Activated naive CD4-positive, alpha-beta T cell treated with anti-CD3 and anti-CD28 coated beads, Interleukin-2, amount 10 ng/mL, durations not matched to agents 7 days and 5 days (primary cell): ENCODE results near the gene TLCD1.
A peak's percentile ranks its signal among the peaks of the same experiment; 100 is the strongest.
"Not testable (repeated sequence)": the region's sequence is repeated elsewhere in the genome, so short reads cannot be mapped to it uniquely, and the experiment has no call there.

ENCODE experiments used
- CTCF ChIA-PET: fragments of 350-600 bp; sonication (Branson Sonifier 250); formaldehyde crosslinking; loops from one replicate; lab custom pipeline; 2021; ENCODE audit warnings: antibody characterized with exemption; lab: Charles Lee
- DNase-seq: peaks from one replicate; pipeline ENCODE4 v3.0.0-alpha.2; 2020
- H3K27ac Mint-ChIP-seq: one replicate; pipeline ENCODE4 v1.8.0; 2021; ENCODE audit warnings: mild to moderate bottlenecking, moderate library complexity, mixed read lengths
- H3K27me3 Mint-ChIP-seq: one replicate; pipeline ENCODE4 v1.8.0; 2021; ENCODE audit warnings: mild to moderate bottlenecking, mixed read lengths
- H3K36me3 Mint-ChIP-seq: one replicate; pipeline ENCODE4 v1.8.0; 2021; ENCODE audit warnings: mixed read lengths
- H3K4me1 Mint-ChIP-seq: one replicate; pipeline ENCODE4 v1.8.0; 2021; ENCODE audit warnings: mixed read lengths
- H3K4me3 Mint-ChIP-seq: one replicate; pipeline ENCODE4 v1.8.0; 2021; ENCODE audit warnings: mild to moderate bottlenecking, moderate library complexity, mixed read lengths
- H3K9me3 Mint-ChIP-seq: one replicate; pipeline ENCODE4 v1.8.0; 2021; ENCODE audit warnings: mixed read lengths

The TLCD1 gene

GRCh38 chr17:28743243-28744103, 17.4 kb upstream of the TLCD1 start, which contains the start of gene TRAF4:
Gene TRAF4, plus strand, starts transcription at chr17:28744011. Its CDS starts 102 bp downstream, at chr17:28744113.
- H3K36me3 Mint-ChIP-seq = peaks cover 12% of the 10 kb centered on the region
- peak; percentile 81 for DNase-seq
- no peaks in the 10 kb centered on the region for H3K27me3 Mint-ChIP-seq
- peak within 1 kb of the TSS; percentile 94 for H3K27ac Mint-ChIP-seq
- peaks cover 2% of the 10 kb centered on the region for H3K9me3 Mint-ChIP-seq
- CTCF ChIA-PET = interaction anchor here (1.1 to 15.0 kb wide), 2 partner anchors 16 to 21 kb away, joined by 3 to 415 read pairs; partner anchors contain the start of genes NEK8, RPL23A and TLCD1
- peaks cover 42% of the 10 kb centered on the region for H3K4me1 Mint-ChIP-seq
- peak within 1 kb of the TSS; percentile 89 for H3K4me3 Mint-ChIP-seq

GRCh38 chr17:28741358-28742349, 15.6 kb upstream of the TLCD1 start:
- CTCF ChIA-PET = interaction anchor here (0.7 to 15.0 kb wide), 2 partner anchors 14 to 108 kb away, joined by 4 to 415 read pairs; partner anchors contain the start of genes NEK8, RPL23A and TLCD1
- H3K36me3 Mint-ChIP-seq = peaks cover 10% of the 10 kb centered on the region
- H3K4me1 Mint-ChIP-seq = peaks cover 38% of the 10 kb centered on the region
- no peak overlapping the region for H3K27ac Mint-ChIP-seq
- no peak overlapping the region for H3K4me3 Mint-ChIP-seq
- H3K27me3 Mint-ChIP-seq = no peaks in the 10 kb centered on the region
- DNase-seq = no peak
- peaks cover 4% of the 10 kb centered on the region for H3K9me3 Mint-ChIP-seq

- H3K4me3 Mint-ChIP-seq = no peak overlapping the region
- no peak for DNase-seq
- H3K9me3 Mint-ChIP-seq = peaks cover 4% of the 10 kb centered on the region
- peaks cover 11% of the 10 kb centered on the region for H3K36me3 Mint-ChIP-seq
- CTCF ChIA-PET = interaction anchor here (0.9 to 15.0 kb wide), 3 partner anchors 9 to 13 kb away, joined by 4 to 415 read pairs (median 6); partner anchors contain the start of genes NEK8, RPL23A and TLCD1
- H3K4me1 Mint-ChIP-seq = peaks cover 31% of the 10 kb centered on the region
- H3K27ac Mint-ChIP-seq = no peak overlapping the region
- H3K27me3 Mint-ChIP-seq = no peaks in the 10 kb centered on the region
These were observed 14.6 kb upstream of the TLCD1 start for GRCh38 chr17:28740406-28741357.

GRCh38 chr17:28738680-28739384, 12.8 kb upstream of the TLCD1 start:
- H3K9me3 Mint-ChIP-seq = peaks cover 4% of the 10 kb centered on the region
- H3K27me3 Mint-ChIP-seq = no peaks in the 10 kb centered on the region
- CTCF ChIA-PET = interaction anchor here (1.7 kb wide), 1 partner anchor 13 kb away, joined by 6 read pairs; no protein-coding TSS in a partner anchor
- H3K4me3 Mint-ChIP-seq = no peak overlapping the region
- H3K36me3 Mint-ChIP-seq = peaks cover 11% of the 10 kb centered on the region
- DNase-seq = peak; percentile 37
- peaks cover 25% of the 10 kb centered on the region for H3K4me1 Mint-ChIP-seq
- peak overlapping the region; percentile 38 for H3K27ac Mint-ChIP-seq

- Mint-ChIP-seq H3K4me1 (peaks cover 22% of the 10 kb centered on the region), H3K27me3 (no peaks in the 10 kb centered on the region), H3K4me3 (no peak overlapping the region), H3K9me3 (peaks cover 4% of the 10 kb centered on the region), H3K27ac (peak overlapping the region; percentile 38), H3K36me3 (peaks cover 11% of the 10 kb centered on the region)
- DNase-seq = no peak
- CTCF ChIA-PET = no interaction called here
These were observed 12.0 kb upstream of the TLCD1 start for GRCh38 chr17:28737770-28738679.

GRCh38 chr17:28737316-28737715, 11.3 kb upstream of the TLCD1 start:
- no peak for DNase-seq
- Mint-ChIP-seq H3K36me3 (peaks cover 11% of the 10 kb centered on the region), H3K4me3 (no peak overlapping the region), H3K9me3 (peaks cover 4% of the 10 kb centered on the region), H3K27me3 (no peaks in the 10 kb centered on the region), H3K4me1 (peaks cover 21% of the 10 kb centered on the region), H3K27ac (no peak overlapping the region)
- CTCF ChIA-PET = interaction anchor here (1.2 kb wide), 1 partner anchor 16 kb away, joined by 3 read pairs; no protein-coding TSS in a partner anchor

- DNase-seq, H3K4me3 Mint-ChIP-seq, H3K27me3 Mint-ChIP-seq, H3K27ac Mint-ChIP-seq, H3K9me3 Mint-ChIP-seq: not testable (repeated sequence)
- CTCF ChIA-PET = interaction anchor here (1.2 to 17.3 kb wide), 3 partner anchors 11 to 27 kb away, joined by 3 to 415 read pairs (median 6); partner anchors contain the start of gene TRAF4
- peaks cover 13% of the 10 kb centered on the region for H3K36me3 Mint-ChIP-seq
- peaks cover 21% of the 10 kb centered on the region for H3K4me1 Mint-ChIP-seq
These were observed 10.1 kb upstream of the TLCD1 start for GRCh38 chr17:28735913-28736769.

GRCh38 chr17:28735242-28735722, 9.2 kb upstream of the TLCD1 start:
- CTCF ChIA-PET = interaction anchor here (1.2 to 17.3 kb wide), 2 partner anchors 12 to 28 kb away, joined by 6 to 415 read pairs; partner anchors contain the start of gene TRAF4
- Mint-ChIP-seq H3K4me1 (peaks cover 18% of the 10 kb centered on the region), H3K27ac (no peak overlapping the region), H3K27me3 (no peaks in the 10 kb centered on the region), H3K4me3 (no peak overlapping the region), H3K9me3 (peaks cover 4% of the 10 kb centered on the region), H3K36me3 (peaks cover 9% of the 10 kb centered on the region)
- no peak for DNase-seq

GRCh38 chr17:28734712-28735241, 8.7 kb upstream of the TLCD1 start:
- DNase-seq = no peak
- no peak overlapping the region for H3K4me3 Mint-ChIP-seq
- no peaks in the 10 kb centered on the region for H3K27me3 Mint-ChIP-seq
- peaks cover 8% of the 10 kb centered on the region for H3K36me3 Mint-ChIP-seq
- peaks cover 4% of the 10 kb centered on the region for H3K9me3 Mint-ChIP-seq
- H3K4me1 Mint-ChIP-seq = peaks cover 20% of the 10 kb centered on the region
- CTCF ChIA-PET = interaction anchor here (1.2 to 17.3 kb wide), 2 partner anchors 13 to 28 kb away, joined by 6 to 415 read pairs; partner anchors contain the start of gene TRAF4
- no peak overlapping the region for H3K27ac Mint-ChIP-seq

- no peak overlapping the region for H3K4me3 Mint-ChIP-seq
- DNase-seq = no peak
- H3K27me3 Mint-ChIP-seq = no peaks in the 10 kb centered on the region
- H3K4me1 Mint-ChIP-seq = peaks cover 23% of the 10 kb centered on the region
- peaks cover 8% of the 10 kb centered on the region for H3K36me3 Mint-ChIP-seq
- H3K27ac Mint-ChIP-seq = no peak overlapping the region
- peaks cover 2% of the 10 kb centered on the region for H3K9me3 Mint-ChIP-seq
- CTCF ChIA-PET = interaction anchor here (17.3 kb wide), 1 partner anchor 14 kb away, joined by 415 read pairs; the partner anchor contains the start of gene TRAF4
These were observed 7.3 kb upstream of the TLCD1 start for GRCh38 chr17:28733346-28733745.
